Breast epithelium (tissue), 3 donors: Measurements from ENCODE around the gene FAM168A.

Source experiments
- POLR2A ChIP-seq: fragments of 450-650 bp; IDR thresholded peaks from one replicate; pipeline ENCODE4 v1.6.1; 2016; ENCODE audit warnings: antibody characterized with exemption, mild to moderate bottlenecking, moderate library complexity
- POLR2AphosphoS5 ChIP-seq, 3 donors: sonication (generic); formaldehyde crosslinking; IDR thresholded peaks; one replicate each; pipeline ENCODE4 v1.6.1; 2017; ENCODE audit warnings: antibody characterized with exemption in 3 of 3
- TF ChIP-seq, protein P1 (sequence below), 3 donors: fragments of 450-650 bp; IDR thresholded peaks; one replicate each; pipeline ENCODE4 v1.5.1; 2016 to 2017; ENCODE audit warnings: antibody characterized with exemption in 3 of 3, mild to moderate bottlenecking in 3 of 3, moderate library complexity in 3 of 3

DNA sequence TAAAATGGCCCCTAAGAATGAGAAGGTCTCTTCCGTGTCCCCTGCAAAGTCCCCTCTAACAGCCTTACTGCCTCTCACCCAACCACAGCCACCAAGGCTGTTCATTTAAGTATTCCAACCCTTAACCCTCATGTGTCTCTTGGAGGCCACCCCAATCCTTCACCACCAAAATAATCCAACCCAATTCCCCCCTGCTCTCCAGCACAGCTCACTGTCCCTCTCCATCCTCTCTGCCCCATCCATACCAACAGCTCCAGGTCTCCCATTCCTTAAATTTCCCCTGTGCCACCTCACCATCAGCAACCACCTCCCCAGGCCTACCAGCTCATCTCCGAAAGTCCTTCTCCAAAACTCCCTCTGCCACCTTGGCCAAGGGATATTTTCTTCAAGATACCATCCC is 1.4 kb downstream of the FAM168A start:
- no peak for TF ChIP-seq POLR2A
- TF ChIP-seq, protein P1, sequence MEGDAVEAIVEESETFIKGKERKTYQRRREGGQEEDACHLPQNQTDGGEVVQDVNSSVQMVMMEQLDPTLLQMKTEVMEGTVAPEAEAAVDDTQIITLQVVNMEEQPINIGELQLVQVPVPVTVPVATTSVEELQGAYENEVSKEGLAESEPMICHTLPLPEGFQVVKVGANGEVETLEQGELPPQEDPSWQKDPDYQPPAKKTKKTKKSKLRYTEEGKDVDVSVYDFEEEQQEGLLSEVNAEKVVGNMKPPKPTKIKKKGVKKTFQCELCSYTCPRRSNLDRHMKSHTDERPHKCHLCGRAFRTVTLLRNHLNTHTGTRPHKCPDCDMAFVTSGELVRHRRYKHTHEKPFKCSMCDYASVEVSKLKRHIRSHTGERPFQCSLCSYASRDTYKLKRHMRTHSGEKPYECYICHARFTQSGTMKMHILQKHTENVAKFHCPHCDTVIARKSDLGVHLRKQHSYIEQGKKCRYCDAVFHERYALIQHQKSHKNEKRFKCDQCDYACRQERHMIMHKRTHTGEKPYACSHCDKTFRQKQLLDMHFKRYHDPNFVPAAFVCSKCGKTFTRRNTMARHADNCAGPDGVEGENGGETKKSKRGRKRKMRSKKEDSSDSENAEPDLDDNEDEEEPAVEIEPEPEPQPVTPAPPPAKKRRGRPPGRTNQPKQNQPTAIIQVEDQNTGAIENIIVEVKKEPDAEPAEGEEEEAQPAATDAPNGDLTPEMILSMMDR (IDR thresholded peaks at IDR 0.05), result no peak
- no peak for TF ChIP-seq POLR2AphosphoS5 (IDR thresholded peaks at IDR 0.05)
